ENCODE measurements around the gene MINDY4.

- TF ChIP-seq, protein P1, sequence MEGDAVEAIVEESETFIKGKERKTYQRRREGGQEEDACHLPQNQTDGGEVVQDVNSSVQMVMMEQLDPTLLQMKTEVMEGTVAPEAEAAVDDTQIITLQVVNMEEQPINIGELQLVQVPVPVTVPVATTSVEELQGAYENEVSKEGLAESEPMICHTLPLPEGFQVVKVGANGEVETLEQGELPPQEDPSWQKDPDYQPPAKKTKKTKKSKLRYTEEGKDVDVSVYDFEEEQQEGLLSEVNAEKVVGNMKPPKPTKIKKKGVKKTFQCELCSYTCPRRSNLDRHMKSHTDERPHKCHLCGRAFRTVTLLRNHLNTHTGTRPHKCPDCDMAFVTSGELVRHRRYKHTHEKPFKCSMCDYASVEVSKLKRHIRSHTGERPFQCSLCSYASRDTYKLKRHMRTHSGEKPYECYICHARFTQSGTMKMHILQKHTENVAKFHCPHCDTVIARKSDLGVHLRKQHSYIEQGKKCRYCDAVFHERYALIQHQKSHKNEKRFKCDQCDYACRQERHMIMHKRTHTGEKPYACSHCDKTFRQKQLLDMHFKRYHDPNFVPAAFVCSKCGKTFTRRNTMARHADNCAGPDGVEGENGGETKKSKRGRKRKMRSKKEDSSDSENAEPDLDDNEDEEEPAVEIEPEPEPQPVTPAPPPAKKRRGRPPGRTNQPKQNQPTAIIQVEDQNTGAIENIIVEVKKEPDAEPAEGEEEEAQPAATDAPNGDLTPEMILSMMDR (conservative IDR thresholded peaks at IDR 0.05; ENCODE audit: low read depth, low read length): no peak
- TF ChIP-seq EZH2 (IDR thresholded peaks at IDR 0.05; ENCODE audit: low read length, unreplicated experiment): no peak
Measured at GRCh38 chr7:30925117-30925516, 153.9 kb downstream of the MINDY4 start.

All from PC-3 (cell line).